Nephron progenitor cell (in vitro differentiated cells): ENCODE measurements around the gene SLC38A1.
A peak's percentile ranks its signal among the peaks of the same experiment; 100 is the strongest.

Experiments
- DNase-seq: peaks from one replicate; pipeline ENCODE4 v3.0.0; 2021
- H3K27ac Mint-ChIP-seq: 2 replicates; pipeline ENCODE4 v1.8.0; 2021; ENCODE audit warnings: mild to moderate bottlenecking, moderate library complexity, mixed read lengths
- H3K27me3 Mint-ChIP-seq: 2 replicates; pipeline ENCODE4 v1.8.0; 2021; ENCODE audit warnings: mild to moderate bottlenecking, low read depth, mixed read lengths; ENCODE audit not compliant: poor library complexity
- H3K36me3 Mint-ChIP-seq: 2 replicates; pipeline ENCODE4 v1.8.0; 2021; ENCODE audit warnings: low read depth, mixed read lengths
- H3K4me1 Mint-ChIP-seq: 2 replicates; pipeline ENCODE4 v1.8.0; 2021; ENCODE audit warnings: mixed read lengths
- H3K4me3 Mint-ChIP-seq: 2 replicates; pipeline ENCODE4 v1.8.0; 2021; ENCODE audit warnings: mild to moderate bottlenecking, moderate library complexity, mixed read lengths
- H3K9me3 Mint-ChIP-seq: 2 replicates; pipeline ENCODE4 v1.8.0; 2021; ENCODE audit warnings: mild to moderate bottlenecking, moderate library complexity, mixed read lengths
- CTCF ChIP-seq: fragments of 200-600 bp; sonication (generic); IDR thresholded peaks from 2 replicates; pipeline ENCODE4 v1.5.0; 2021; ENCODE audit warnings: antibody characterized with exemption

SLC38A1 gene

GRCh38 chr12:46224386-46224785, 44.5 kb downstream of the SLC38A1 start:
- H3K4me1 Mint-ChIP-seq = no peaks in the 10 kb centered on the region
- no peak for TF ChIP-seq CTCF
- DNase-seq = no peak
- H3K9me3 Mint-ChIP-seq = no peaks in the 10 kb centered on the region
- H3K27ac Mint-ChIP-seq = no peak overlapping the region
- no peak overlapping the region for H3K4me3 Mint-ChIP-seq
- H3K27me3 Mint-ChIP-seq = no peaks in the 10 kb centered on the region
- H3K36me3 Mint-ChIP-seq = peaks cover 80% of the 10 kb centered on the region

GRCh38 chr12:46223047-46223446, 45.8 kb downstream of the SLC38A1 start:
- no peak for DNase-seq
- Mint-ChIP-seq H3K9me3 (no peaks in the 10 kb centered on the region), H3K4me3 (no peak overlapping the region), H3K36me3 (peaks cover 87% of the 10 kb centered on the region), H3K4me1 (no peaks in the 10 kb centered on the region), H3K27me3 (no peaks in the 10 kb centered on the region), H3K27ac (no peak overlapping the region)
- TF ChIP-seq CTCF = no peak

- no peak overlapping the region for H3K4me3 Mint-ChIP-seq
- H3K27ac Mint-ChIP-seq = no peak overlapping the region
- H3K4me1 Mint-ChIP-seq = no peaks in the 10 kb centered on the region
- TF ChIP-seq CTCF = no peak
- H3K36me3 Mint-ChIP-seq = peaks cover 87% of the 10 kb centered on the region
- DNase-seq = no peak
- no peaks in the 10 kb centered on the region for H3K9me3 Mint-ChIP-seq
- no peaks in the 10 kb centered on the region for H3K27me3 Mint-ChIP-seq
These were observed 46.2 kb downstream of the SLC38A1 start for GRCh38 chr12:46222636-46223035.

- H3K4me3 Mint-ChIP-seq = no peak overlapping the region
- peaks cover 81% of the 10 kb centered on the region for H3K36me3 Mint-ChIP-seq
- DNase-seq = no peak
- no peaks in the 10 kb centered on the region for H3K27me3 Mint-ChIP-seq
- H3K9me3 Mint-ChIP-seq = no peaks in the 10 kb centered on the region
- TF ChIP-seq CTCF = no peak
- peak overlapping the region; percentile 78 for H3K27ac Mint-ChIP-seq
- H3K4me1 Mint-ChIP-seq = no peaks in the 10 kb centered on the region
These were observed 47.4 kb downstream of the SLC38A1 start for GRCh38 chr12:46221255-46222128.

GRCh38 chr12:46219877-46220655, 48.8 kb downstream of the SLC38A1 start:
- H3K4me1 Mint-ChIP-seq = no peaks in the 10 kb centered on the region
- DNase-seq = no peak
- H3K27me3 Mint-ChIP-seq = no peaks in the 10 kb centered on the region
- no peak overlapping the region for H3K4me3 Mint-ChIP-seq
- H3K36me3 Mint-ChIP-seq = peaks cover 77% of the 10 kb centered on the region
- H3K9me3 Mint-ChIP-seq = no peaks in the 10 kb centered on the region
- no peak overlapping the region for H3K27ac Mint-ChIP-seq
- TF ChIP-seq CTCF = no peak
